NCI-H1694 treated with DMSO at 0.1 percent for 48 hours (cell line): Measurements from ENCODE around the gene HACD3.
"Not testable (repeated sequence)": the region's sequence is repeated elsewhere in the genome, so short reads cannot be mapped to it uniquely, and the experiment has no call there.

Experiments used
- DNase-seq: peaks from one replicate; lab custom pipeline; 2025; lab: John Stamatoyannopoulos, UW

HACD3 gene

DNA sequence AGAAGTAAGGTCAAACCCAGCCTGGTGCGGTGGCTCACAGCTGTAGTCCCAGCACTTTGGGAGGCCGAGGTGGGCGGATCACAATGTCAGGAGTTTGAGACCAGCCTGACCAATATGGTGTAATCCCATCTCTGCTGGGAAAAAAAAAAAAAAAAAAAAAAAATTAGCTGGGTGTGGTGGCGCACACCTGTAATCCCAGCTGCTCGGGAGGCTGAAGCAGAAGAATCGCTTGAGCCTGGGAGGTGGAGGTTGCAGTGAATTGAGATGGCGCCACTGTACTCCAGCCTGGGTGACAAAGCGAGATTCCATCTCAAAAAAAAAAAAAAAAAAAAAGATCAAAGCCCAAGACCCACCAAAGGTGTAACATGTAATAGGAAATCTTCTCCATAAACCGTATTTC, 19.0 kb downstream of the HACD3 start:
- DNase-seq = not testable (repeated sequence)

DNA sequence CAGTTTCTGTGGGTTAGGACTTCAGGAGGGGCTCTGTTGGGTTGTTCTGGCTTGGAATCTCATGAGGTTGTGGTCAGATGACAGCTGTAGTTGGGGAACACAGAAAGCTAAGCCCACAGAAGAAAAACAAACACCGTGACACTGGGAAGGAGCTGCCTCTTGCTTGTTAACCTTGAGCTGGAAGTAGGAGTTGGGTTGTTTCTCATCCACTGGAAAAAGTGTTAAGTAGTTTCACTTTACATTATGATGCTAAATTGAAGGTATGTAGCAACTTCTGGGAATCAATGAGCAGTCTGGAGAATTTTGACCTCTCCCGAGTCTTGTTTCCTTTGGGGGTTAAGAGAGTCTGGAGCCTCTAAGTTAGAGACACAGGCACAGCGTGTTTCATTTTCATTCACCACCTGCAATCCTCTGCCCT, 20.4 kb downstream of the HACD3 start:
- DNase-seq = no peak

DNA sequence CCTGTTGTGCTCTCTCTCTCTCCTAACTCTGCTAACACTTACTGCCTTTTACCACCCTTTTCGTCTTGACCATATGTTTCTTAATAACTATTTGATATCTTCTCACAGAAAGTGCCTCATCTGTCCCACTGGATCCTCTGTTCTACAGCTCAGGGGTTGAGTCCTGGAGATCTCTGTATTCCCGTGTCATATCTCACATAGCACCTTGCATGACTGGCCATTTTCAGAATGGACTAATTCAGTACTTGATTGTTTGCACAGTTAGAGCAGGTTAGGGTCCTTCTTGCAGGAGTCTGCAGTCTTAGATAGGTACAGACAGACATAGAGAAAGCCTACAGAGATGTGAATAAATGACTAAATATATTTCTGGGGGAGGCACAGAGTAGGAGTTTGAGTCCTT, 20.9 kb downstream of the HACD3 start:
- DNase-seq = no peak

DNA sequence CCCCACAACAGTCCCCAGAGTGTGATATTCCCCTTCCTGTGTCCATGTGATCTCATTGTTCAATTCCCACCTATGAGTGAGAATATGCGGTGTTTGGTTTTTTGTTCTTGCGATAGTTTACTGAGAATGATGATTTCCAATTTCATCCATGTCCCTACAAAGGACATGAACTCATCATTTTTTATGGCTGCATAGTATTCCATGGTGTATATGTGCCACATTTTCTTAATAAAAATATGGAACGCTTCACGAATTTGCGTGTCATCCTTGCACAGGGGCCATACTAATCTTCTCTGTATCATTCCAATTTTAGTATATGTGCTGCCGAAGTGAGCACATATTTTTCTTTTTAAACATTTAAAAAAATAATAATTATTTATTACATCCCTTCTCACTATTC, 22.6 kb downstream of the HACD3 start:
- DNase-seq = not testable (repeated sequence)

DNA sequence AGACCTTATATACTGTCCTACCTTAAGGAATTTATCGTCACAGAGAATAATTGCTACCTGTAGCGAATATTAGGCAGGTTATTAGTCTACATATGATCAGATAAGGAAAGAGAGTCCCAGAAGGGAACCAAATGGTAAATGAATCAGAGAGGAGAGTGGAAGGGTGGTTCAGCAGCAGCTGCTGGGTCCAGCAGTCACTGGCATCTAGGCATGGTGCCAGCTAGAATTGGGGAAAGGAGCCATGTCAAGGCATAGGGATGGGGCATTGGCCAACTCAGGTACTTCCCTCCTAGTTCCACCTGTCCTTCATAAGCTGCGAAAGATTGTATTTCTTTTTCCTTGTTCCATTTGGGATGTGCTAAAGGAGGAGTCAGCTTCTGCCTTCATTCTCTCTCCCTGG, 23.4 kb downstream of the HACD3 start:
- no peak for DNase-seq

DNA sequence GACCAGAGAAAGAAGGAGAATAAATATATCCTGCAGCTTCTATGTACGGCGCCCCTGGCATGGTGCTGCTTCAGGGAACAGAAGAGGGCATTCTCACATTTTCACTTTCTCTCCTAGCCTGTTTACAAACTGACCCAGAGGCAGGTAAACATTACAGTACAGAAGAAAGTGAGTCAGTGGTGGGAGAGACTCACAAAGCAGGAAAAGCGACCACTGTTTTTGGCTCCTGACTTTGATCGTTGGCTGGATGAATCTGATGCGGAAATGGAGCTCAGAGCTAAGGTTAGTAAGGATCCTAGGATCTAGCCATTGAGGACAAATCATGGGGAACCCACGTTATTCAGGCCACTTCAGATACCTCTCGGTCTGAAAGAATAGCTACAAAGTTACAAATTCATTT, 26.4 kb downstream of the HACD3 start:
- DNase-seq = no peak

DNA sequence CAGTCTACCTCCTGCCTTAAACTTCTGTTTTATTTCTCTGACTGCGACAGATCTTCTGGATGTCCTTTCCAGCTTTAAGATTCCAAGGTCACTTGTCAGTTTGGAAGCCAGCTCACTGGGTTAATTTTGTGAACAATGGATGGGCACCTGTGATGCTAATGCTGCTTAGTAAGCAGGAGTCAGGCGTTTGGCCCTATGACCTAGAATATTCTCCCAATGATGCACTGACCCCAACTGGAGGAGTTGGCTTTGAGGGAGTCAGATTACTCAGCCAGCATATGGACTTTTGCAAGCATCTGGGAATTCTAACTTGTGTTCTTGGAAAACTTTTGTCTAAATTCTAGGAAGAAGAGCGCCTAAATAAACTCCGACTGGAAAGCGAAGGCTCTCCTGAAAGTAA, 28.1 kb downstream of the HACD3 start:
- no peak for DNase-seq

DNA sequence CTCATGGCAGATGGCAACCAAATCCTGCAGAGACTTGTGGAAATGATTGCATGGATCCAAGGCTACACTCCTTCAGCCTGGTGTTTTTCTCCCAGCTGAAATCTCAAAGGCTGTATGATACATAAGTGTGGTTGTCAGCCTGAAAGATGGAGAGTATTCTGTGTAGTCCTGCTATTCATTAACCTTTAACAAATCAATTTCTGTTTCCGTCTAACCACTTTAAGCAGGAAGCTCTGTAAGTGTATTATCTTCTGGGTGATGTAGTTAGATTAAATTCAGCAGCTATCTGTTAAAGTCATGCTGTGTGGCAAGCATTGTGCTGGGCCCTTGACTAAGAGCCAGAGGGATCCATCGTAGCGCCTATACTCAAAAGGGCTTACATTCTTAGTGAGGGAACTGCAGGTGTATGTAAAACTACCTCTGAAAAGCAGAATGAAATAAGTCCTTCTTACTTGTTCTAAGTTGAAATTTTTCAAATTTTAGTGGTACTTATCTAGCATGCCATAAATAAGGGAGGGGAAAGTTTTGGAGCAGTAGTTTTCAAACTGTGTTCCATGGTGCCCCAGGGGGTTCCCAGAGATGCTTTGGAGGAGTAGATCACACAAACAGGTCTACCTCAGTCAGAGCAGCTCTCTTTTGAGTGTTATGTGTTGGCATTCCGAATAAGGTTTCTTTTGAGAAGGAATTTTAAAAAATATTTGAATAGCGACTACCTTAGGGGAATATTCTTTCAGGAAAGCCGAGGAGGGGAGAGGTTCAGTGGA, 28.9 kb downstream of the HACD3 start:
- no peak for DNase-seq

DNA sequence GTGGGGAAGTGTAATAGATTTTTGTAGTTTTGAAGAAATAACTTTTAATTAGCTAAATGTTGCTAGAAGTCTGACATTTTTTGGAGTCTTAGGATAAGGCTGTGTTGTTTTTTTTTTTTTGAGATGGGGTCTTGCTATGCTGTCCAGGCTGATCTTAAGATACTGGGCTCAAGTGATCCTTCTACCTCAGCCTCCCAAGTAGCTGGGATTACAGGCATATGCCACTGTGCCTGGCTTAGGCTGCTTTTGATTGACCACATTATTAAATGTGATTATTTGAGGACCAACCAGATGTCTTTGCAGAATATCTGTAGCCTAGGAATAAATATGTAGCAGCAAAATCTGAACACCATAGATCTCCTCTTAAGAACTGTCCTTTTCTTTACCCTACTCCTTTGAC, 29.7 kb downstream of the HACD3 start:
- no peak for DNase-seq

DNA sequence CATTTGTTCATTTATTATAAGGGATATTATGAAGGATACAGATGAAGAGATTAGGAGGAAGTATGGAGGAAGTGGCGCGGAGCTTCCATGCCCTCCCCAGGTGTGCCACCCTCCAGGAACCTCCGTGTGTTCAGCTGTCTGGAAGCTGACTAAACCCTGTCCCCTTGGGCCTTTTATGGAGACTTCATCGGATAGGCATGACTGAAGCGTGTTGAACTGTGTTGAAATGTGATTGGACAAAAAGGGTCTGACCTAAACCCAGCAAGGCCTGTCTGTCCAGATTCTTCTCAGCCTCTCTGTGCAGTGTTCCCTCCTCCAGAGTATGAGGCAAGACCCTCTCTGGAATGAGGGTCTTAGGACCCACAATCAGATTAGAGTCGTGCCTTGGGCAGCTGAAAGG, 31.7 kb downstream of the HACD3 start:
- no peak for DNase-seq

DNA sequence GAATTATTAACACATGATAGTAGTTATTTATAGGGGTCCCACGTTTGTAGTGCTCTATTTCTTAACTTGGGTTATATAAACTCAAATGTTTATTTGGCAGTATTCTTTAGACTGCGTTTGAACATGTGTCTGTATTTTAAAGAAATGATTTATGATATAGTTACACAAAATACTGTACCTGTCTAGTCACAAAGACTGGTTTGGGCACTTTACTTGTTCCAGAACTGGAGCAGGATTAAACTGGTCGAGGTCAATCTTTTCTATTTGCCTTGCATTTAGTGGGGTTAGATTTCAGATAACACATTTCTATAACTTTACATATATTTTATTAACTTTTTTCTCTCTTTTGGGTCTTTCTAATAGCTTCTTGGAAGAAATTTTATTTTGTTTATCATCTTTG, 39.5 kb downstream of the HACD3 start:
- no peak for DNase-seq

DNA sequence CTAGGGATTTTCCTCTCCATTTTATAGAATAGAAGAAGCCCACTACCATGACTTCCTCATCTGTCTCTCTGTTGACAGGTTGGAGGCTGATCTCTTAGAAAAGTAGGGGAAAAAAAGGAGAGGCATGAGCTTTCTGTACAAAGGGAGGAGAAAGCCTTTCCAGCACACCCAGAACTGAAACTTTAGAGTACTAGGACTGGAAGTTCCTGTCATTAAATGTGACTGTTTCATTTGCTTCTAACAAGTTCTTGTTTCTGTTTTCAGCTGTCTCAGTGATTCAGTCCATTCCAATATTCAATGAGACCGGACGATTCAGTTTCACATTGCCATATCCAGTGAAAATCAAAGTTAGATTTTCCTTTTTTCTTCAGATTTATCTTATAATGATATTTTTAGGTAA, 41.7 kb downstream of the HACD3 start:
- DNase-seq = no peak

DNA sequence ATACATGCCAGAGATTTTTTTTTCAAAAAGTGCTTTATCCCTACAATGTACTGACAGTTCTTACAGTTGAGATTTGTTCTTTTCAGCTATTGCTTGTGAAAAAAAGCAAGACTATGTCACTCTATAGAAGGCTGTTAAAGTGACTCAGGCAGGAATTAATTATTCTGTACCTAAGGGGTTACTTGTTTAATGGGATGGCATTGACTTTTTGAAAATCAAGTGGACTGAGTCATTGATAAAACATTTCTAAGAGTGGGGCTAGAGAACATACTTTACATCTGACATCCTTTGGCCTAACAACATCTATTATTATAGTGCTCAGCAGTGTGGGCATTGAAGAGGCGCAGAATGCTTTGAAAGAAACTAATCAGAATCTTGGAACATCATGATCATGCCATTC, 46.4 kb downstream of the HACD3 start:
- DNase-seq = no peak

DNA sequence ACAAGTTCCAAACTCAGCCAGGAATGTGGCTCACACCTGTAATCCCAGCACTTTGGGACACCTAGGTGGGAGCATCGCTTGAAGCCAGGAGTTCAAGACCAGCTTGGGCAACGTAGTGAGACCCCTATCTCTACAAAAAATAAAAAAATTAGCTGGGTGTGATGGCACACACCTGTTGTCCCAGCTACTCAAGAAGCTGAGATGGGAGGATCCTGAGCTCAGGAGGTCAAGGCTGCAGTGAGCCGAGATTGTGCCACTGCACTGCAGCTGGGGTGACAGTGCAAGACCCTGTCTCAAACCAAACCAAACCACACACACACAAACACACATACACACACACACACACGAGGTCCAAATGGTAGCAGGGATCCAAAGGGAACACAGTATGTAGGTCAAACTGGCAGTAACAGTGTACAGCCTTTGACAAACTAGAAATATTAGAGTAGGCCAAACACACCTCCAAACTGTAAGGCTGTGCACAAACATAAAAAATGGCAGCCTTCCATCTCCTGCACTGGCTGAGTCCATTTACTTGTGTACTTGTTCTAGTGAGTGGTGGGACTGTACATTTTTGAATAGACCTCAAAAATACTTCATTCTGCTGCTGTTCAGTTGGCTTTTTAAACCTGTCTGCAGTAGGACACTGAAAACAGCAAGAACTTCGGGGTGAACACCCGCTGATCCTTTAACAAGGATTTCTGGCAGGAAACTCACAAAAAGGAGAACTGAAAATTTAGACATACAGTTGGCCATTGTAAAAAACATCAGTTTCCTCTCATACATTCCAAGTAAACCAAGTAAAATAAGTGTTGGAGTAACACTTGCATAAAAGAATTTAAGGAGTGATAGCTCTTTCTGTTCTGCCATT, 47.1 kb downstream of the HACD3 start:
- no peak for DNase-seq

DNA sequence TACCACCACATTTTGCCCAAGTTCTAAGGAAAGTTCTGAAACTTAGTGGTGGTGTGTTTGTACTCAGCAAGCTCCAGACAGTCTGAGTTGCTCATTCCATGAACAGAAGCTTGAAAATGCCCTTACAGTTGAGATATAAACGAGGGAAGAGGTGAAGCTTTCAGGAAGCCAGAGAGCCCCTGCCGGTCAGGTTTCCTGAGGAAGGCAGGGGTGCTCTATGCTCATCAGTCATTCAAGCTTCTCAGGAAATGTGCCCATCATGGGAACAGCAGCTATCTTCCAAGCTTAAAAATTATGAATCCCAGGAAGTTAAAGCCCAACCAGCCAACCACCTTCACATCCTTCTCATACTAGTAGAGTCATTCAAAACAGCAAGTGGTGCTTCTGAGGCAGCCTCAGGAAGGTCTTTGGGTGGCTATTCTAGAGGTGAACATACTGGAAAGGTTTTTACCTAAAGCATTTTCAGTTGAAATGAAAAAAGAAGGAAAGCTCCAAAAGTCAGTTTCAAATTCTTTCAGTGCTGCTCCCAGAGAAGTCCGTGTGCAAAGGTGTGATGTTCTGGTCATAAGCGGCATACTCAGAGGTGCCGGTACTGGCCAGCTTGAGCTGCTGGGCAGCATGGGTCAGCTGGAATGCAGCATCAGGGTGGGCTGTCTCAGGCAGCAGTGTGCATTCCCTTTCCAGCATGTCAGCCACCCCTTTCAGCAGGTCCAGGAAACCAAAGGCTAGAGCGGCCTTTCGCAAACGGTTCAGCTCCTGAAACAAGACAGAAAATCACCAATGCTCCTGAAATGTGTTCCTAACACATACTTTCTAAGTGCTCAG, 48.9 kb downstream of the HACD3 start:
- DNase-seq = no peak

DNA sequence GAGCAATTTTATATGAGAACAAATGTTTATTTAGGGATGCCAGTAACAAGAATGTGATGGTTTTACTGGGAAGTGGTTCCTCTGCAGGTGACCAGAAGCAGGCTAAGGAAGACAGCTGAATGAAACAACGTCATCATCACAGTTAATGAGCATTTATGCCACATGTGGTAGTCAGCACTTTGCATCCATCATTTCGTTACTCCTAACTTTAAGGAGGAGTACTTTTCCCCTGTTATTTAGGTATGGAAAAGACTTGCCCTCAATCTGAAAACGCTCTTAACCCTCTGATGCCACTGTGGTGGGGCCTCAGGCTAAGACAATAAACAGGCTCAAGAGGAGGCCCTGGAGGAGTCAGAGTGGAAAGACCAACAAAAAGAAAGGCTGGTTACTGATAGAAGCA, 49.5 kb downstream of the HACD3 start:
- no peak for DNase-seq

DNA sequence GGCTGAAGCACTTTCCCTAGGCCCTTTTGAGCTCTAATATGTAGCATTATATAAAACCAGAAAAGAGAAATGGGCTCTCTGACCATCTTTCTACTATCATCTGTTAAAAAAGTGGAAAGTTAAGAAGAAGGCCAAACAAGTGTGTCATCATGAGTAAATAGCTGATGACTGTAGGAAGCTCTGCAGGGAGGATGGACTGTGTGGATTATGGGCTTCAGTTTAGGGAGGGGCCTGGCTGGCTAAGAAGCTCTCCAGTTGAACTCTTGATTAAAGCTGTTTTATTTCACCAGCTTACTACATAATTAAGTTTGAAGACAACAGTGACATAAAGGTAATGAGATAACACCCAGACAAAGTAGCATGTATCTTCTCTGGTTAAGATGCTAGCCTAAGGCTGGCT, 50.0 kb downstream of the HACD3 start:
- no peak for DNase-seq

DNA sequence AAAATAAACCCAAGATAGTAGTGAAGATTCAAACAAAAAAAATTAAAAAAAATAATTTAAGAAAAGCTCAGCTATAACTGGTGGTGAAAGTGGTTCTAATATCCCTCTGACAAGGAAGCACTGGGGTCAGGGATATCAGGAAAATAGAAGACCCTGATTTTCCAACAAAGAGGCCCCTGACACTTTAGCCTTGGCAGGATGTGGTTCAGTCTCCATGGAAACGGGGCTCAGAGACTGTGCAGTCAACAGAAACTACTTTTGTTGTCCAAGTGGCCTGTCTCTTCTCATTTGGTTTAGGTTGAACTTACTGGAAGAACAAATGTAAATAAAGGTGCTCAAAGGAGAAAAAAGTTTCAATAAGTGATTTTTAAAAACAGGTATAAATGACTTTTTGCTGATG, 53.4 kb downstream of the HACD3 start:
- no peak for DNase-seq

DNA sequence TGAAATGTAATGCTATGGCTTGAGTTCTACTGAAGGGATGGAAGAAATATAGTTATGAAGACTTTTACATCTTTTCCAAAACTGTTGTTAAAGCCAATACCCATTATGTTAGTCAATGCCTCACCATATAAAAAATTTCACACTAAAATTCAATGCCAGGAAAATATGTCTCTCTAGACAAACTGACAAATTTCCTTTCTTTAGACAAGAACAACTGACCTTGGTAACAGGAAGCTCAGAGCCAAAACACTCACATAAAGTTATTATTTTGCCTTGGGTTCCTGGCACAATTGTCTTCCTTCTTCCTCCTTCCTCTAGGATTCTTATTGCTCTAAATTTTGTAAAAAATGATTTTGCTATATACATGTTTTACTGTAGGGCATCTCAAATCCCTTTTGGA, 54.0 kb downstream of the HACD3 start:
- DNase-seq = no peak

DNA sequence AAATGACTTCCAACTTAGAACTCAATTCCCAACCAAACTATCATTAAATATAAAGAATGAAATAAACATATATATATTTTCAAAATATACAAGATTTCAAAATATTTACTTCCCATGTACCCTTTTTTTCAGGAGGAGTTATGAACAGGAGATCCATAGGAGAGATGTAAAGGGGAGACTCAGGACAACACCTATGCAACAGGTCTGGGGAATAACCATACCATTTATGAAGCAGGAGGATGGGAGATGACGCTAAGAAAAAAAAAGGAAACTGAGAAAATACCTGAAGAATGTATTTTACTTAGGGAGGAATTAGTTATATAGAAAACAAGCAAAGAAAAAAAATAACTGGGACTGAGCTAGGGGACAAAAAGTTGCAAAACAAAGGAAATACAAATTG, 56.8 kb downstream of the HACD3 start:
- DNase-seq = no peak

DNA sequence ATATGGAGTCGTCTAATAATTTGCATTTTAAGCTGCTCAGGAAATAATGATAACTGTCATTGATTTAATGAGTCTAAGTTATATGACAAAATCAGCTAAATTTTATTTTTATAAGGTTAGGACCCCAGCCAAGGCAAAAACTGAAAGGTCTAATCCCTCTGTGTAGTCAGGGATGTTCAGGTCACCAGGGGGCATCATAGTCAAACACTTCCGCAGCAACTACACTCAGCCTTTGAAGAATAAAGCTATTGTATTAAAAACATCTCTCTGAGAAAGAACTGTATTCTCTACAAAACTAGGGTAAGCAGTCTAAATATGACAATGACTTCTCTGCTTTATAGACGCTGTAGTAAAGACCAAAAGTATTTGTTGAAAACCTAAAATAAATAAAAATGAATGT, 65.7 kb downstream of the HACD3 start:
- peak; percentile 29 for DNase-seq

DNA sequence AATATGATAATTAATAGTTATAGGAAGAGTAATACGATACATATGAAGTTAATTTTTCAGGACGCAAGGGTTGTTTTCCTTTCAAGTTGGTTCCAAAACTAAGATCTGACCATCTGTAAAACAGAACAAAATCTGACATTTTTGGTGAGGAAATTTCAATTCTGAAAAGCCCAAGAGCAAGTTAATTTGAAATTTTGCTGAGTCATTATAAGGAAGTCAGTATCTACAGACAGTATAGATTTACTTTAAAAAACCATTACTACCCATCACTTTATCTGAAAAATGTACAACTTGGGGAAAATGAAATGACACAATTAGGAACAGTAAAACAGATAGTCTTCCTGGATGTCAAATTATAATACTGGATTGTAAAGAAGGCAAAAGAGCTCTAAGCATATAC, 68.2 kb downstream of the HACD3 start:
- no peak for DNase-seq

DNA sequence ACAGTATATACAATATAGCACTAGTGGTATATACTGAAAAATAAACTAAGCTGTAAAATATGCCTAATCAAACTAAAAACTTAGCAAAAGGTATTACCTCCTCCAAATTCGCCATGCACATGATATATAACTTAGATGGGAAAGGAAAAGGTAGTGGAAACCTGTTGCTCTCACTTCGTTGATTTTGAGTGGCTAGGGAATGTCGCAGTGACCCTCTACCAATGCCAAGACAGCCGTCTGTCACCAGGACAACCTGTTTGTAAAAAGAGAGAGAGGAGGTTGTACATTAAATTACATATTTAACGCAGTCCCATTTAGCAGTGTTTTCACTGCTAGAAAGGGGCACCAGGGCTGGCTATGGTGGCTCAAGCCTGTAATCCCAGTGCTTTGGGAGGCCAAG, 69.4 kb downstream of the HACD3 start:
- no peak for DNase-seq
